DMS153 (cell line): Measurements from ENCODE around the gene RAB7B.
"Not testable (repeated sequence)": the region's sequence is repeated elsewhere in the genome, so short reads cannot be mapped to it uniquely, and the experiment has no call there.

ENCODE experiments used
- DNase-seq: peaks from one replicate; lab custom pipeline; 2025; lab: John Stamatoyannopoulos, UW

The RAB7B gene

GRCh38 chr1:206002871-206003801, at the start of gene RAB7B:
TSS of gene RAB7B (minus strand) at chr1:206003395. CDS start at chr1:205994135, 9,260 bp downstream.
- DNase-seq, result no peak

DNA sequence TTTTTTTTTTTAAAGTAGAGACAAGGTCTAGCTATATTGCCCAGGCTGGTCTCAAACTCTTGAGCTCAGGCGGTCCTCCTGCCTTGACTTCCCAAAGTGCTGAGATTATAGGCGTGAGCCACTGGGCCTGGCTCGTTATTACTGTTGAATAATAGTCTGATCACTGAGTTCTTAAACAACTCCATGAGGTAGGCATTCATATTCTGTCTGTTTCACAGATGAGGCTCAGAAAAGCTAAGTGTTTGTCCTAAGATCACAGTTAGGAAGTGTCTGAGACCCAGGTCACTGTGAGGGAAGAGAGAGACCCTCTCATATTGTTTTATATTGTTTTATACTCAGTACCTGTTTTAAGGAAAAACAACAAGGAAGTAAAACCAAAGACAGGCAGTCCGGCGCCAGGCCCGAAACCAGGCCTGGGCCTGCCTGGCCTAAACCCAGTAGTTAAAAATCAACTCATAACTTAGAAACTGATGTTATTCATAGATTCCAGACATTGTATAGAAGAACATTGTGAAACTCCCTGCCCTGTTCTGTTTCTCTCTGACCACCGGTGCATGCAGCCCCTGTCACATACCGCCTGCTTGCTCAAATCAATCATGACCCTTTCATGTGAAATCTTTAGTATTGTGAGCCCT, 49.2 kb upstream of the RAB7B start:
- not testable (repeated sequence) for DNase-seq

DNA sequence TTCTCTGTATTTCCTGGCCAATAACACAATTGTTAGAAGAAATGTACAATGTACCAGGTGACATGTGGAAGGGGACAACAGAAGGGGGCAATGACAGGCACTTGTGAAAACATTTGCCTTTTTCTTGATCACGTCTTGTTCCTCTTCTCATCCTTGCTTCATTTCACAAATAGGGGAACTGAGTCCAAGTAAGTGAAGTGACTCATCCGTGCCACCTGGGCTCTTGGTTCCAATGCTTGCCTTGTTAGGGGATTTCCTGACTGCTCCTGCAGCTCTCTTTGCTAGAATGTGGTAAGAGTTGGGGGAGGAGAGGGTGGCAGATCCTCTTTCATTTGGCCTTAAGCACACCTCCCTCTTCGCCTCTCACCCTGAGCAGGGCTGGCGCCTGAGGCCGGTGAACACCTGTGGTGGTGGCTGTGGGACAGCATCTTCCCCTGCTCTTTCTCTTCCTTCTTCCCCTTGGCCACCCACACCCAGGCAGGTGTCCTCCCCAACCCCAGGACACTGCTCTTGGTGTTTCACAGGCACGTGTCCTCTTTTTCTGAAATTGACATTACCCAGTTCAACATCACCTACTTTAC, 47.5 kb upstream of the RAB7B start:
- no peak for DNase-seq

DNA sequence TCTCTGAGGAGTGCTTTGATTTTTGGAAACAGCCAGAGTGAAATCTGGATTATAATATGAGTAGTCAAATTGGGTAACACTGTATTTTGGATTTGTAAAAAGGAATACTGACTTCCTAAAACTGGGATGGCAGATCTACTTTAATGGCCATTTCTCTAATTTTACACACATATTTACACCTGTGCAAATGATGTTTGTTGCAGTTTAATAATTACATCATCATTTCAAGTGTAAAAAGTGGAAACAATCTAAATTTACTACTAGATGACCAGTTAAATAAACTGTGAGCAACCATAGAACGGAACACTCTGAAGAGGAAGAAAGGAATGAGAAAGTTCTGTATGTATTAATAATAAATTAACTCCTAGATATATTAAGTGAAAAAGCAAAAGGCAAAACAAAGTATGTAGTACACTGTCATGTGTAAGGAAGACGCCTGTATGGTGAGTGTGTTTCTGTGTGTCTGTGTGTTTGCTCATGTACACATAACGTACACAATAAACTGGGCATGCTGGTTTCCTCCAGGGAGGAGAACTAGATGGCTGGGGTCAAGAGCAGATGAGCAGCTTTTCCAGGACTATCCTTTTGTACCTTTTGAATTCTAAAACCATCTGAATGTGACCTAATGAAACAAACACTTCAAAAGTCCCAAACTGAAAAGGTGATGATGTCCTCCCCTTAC, 46.9 kb upstream of the RAB7B start:
- DNase-seq, result no peak

- no peak for DNase-seq
These were observed 46.1 kb upstream of the RAB7B start for GRCh38 chr1:206049293-206049692.

- no peak for DNase-seq
These were observed 45.4 kb upstream of the RAB7B start for GRCh38 chr1:206048582-206048981.

GRCh38 chr1:206047271-206047670, 44.1 kb upstream of the RAB7B start:
- no peak for DNase-seq

DNA sequence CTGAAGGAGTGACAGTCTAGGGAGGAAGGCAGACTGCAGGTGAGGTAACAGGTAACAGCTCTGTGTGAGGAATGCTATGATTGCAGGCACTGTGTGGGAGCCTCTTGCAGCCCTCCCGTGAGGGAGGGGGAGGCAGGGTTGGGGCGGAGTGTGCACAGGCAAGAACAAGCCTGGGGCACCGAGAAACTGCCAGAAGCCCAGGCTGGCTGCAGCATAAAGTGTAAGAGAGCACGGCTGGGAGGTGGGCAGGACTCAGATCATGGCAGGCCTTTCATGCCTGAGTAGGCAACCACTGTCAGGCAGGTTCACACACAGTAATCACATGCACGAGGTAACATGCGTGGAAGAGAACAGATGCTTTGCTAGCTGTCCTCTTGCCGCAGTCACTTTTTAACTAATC, 38.4 kb upstream of the RAB7B start:
- DNase-seq, result no peak

DNA sequence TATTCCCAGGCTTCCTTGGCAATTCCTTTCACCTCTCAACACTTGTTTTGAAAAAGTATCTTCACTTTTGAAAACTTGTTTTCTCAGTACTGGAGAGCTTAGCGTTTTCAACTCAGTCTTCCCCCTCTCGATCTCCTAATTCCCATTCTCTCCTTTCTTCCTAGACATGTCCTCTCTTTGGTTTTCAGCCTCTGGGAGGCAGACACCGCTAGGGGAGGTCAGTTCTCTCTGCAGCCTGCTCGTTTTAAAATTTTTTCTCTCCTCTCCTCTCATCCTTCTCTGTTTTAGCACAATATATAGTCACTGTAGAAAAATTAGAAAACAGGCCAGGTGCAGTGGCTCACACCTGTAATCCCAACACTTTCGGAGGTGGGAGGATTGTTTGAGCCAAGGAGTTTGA, 37.1 kb upstream of the RAB7B start:
- no peak for DNase-seq

DNA sequence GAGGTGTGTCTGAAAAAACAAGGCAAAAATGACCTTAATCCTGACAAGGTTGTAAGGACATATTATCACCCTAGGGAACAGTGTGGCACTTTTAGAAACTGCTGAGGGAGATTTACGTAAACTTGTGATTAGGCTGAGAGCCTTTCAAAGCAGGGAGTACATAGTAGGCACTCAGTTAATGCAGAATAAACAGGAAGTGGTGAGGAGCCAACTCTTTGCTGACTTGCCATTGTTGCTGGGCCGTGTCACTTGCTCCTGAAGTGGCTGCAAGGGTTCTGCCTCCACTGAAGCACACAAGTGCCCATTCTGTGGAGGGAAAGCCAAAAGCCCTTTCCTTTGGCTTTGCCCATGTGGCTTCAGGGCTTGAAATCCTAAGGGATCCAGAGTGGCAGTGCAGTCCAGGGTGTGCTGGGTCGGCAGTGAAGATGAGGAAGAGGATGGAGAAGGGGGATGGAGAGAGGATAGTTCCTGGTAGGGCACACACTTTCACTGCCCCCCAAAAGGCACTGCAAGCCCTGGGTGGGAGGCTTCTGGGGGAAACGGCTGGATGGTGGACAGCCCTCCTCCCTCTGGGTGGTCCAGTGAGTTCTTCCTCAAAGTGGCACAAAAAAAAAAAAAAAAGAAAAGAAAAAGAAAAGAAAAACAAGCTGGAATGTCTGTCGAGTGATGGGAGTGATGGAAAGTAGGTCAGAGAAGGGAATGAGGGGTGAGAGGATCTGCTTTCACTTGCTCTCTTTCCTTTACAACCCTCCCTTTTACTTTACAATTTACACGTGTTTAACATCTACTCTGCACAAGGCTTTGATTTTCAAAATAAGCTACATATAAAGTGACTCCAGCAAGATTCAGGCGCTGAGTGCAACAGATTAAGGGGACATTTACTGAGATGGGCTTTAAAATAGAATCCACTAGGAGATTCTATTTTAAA, 36.1 kb upstream of the RAB7B start:
- no peak for DNase-seq

DNA sequence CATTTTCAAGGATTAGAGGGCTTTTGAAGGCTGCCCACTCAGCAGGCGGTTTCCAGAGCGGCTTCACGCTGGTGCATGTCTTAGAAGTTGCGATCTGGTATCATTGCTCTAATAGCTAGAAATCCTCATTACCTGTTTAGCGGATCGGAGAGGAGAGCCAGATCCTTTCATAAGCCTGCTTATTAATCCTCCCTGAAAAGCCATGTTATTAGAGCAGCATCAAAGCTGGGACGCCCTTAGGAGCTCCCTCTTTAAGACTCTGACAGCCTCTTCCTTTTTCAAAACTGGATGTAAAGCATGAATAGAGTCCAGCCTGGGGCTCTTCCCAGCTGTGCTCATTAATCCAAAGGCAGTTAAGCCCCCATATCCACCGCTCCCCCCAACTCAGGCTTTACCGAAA, 34.4 kb upstream of the RAB7B start:
- DNase-seq, result no peak

- peak; percentile 40 for DNase-seq
These were observed 33.7 kb upstream of the RAB7B start for GRCh38 chr1:206036663-206037455.

DNA sequence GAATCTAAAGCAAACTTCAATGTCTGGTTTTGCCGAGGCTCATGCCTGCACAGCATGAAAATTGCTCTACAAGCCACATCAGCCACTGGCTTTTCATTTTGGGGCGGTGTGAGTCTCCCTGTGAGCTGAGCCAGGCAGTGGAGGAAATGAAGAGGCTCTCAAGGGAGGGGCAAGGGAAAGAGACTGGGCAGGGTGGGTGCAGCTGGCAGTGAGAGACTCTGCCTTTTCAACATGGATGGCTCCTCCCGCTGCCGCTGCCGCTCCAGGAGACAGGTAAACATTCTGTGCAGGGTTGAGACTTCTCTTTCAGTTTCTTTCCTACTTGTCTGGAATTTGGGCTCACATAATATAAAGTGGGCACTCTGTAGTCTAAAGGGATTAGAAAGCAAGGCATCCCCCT, 31.8 kb upstream of the RAB7B start:
- DNase-seq, result peak; percentile 48

DNA sequence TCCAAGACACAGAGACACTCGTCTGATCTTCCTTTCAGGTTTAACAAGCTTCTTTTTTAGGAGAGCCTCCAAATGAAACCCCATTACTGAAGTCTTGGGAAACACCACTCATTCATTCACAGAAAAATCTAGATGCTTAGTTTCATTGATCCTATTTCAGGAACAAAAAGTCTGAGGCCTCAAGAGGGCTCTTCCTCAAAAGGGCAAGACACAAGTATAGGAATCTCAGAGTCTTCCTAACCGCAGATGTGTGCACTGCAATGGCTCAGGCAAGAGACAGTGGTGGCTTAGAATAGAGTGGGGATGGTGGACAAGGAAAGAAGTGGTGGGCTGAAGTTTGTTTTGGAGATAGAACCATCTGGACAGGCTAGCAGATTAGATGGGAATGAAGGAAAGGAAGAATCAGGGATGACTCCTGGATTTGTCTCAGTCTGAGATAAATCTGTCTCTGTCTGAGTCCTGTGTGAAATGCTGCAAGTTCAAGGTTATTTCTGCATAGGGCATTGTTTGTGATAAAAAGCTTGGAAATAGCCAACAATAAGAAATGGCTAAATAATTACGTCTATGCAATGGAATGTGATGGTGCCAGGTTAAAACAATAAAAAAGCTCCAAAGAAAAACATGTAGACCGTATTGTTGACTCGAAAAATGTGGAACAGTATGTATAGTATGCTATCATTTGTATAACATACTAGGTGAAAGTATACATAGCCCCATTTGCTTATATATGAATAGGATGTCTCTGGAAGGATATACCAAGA, 29.4 kb upstream of the RAB7B start:
- DNase-seq, result no peak

DNA sequence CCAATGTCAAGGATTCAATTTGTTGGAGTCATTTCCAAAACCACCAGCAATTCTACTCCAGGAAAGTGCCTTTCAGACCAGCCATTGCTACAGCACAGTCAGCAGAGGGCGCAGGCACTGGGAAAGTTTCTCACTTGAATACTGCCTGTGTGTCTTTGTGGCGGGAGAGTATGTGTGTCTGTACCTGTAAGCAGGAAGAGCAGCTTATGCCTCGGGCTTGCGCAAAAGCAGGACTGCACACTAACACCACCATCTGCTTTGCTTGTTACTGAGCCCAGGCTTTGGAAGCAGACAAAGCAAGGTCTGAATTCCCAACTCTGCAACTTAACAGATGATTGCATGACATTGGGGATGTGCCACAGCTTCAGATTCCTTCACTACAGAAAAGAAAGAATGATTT, 27.5 kb upstream of the RAB7B start:
- DNase-seq, result peak; percentile 93

- no peak for DNase-seq
These were observed 27.0 kb upstream of the RAB7B start for GRCh38 chr1:206030191-206030590.

GRCh38 chr1:206029484-206029883, 26.3 kb upstream of the RAB7B start:
- no peak for DNase-seq

DNA sequence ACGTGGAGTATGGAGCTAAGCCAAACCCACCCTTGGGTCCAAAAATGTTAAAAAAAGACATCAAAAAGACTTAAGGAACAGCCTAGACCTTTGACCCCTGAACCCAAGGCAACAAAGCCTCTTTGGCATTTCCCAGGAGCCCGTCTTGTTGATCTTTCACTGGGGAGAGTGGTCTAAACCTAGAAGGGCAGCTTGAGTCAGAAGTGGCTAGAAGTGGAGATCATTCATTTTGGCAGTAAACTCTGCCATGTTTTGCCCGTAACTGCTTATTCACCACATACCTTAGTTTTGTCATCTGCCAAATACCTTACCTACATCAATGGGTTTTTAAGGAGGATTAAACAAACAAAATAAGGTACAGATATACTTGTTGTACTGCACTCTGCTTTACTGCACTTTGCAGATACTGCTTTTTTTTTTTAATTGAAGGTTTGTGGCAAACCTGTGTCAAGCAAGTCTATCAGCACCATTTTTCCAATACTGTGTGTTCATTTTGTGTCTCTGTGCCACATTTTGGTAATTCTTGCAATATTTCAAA, 22.2 kb upstream of the RAB7B start:
- DNase-seq, result no peak

GRCh38 chr1:206023695-206024094, 20.5 kb upstream of the RAB7B start, which contains the start of gene CTSE:
TSS of gene CTSE (minus strand) at chr1:206023895. CDS start at chr1:206023791, 104 bp downstream.
- no peak for DNase-seq
